ENCODE results near the gene UNC50. TPM values are rescaled to one million over a fixed set of nuclear protein-coding genes. Genes with fewer than 3 reads are reported as not detected.

UNC50 gene
- polyA plus RNA-seq, 2 of the 4 experiments (the other 2 are of a cell fraction), result 57.0 to 90.6 TPM

- ChIA-PET POLR2A (no interaction called here), CTCF (interaction anchor here (1.1 kb wide), 1 partner anchor 953 kb away, joined by 3 read pairs; no protein-coding TSS in a partner anchor)
- no peak for TF ChIP-seq RCOR1 (IDR thresholded peaks at IDR 0.05; ENCODE audit: low read depth, low read length)
- no peak for TF ChIP-seq POLR2A (IDR thresholded peaks at IDR 0.05; ENCODE audit: low read length)
- no peak for TF ChIP-seq NR3C1 (IDR thresholded peaks at IDR 0.05)
- TF ChIP-seq SREBF2 (IDR thresholded peaks at IDR 0.05), result no peak
- TF ChIP-seq POLR2AphosphoS2 (conservative IDR thresholded peaks at IDR 0.05; ENCODE audit: low read length), result no peak
- TF ChIP-seq MAFK (IDR thresholded peaks at IDR 0.05; ENCODE audit: partially characterized antibody), result no peak
- TF ChIP-seq MYC (IDR thresholded peaks at IDR 0.05; ENCODE audit: borderline replicate concordance, low read length), result no peak
- no peak for TF ChIP-seq KDM1A (IDR thresholded peaks at IDR 0.05; ENCODE audit: low read depth)
- TF ChIP-seq FOXS1 (CRISPR knock-in tag; IDR thresholded peaks at IDR 0.05), result no peak
- TF ChIP-seq RARB (CRISPR knock-in tag; IDR thresholded peaks at IDR 0.05), result no peak
- H3K27ac ChIP-seq, result no peak overlapping the region
- 85% methylated on average over 2 of the region's 2 CpGs for WGBS (ENCODE audit: missing lambda C conversion rate)
- H3K4me1 ChIP-seq, result peaks cover 12% of the 10 kb centered on the region
- FAIRE-seq (no peak), DNase-seq (ENCODE audit: low read depth in 1 of 2, low spot score in 1 of 2) (no peak), ATAC-seq (no peak)
- no peaks in the 10 kb centered on the region for H3K9me3 ChIP-seq
- no peak overlapping the region for H3K4me2 ChIP-seq
- H3K4me3 ChIP-seq, result no peak overlapping the region
These were observed 3.8 kb upstream of the UNC50 start for GRCh38 chr2:98604547-98604946.

DNA sequence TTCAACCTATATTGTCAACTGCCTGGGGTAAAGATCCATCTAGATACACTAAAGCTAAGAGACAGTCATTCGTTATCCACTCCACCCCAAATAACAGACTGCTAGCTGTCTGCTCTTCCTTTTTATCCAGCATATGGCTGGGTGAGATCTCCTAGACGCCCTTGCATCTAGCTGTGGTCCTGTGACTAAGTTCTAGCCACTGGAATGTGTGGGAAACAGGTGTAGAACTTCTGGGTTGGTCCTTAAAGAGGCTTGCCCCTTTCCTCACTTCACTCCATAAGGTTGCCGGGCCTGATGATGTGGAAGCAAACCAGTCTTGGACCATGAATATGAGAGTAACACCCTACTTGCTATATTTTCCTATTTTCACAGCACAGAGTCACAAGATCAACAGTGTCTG lies 3.3 kb upstream of the UNC50 start:
- TF ChIP-seq HDAC2 (IDR thresholded peaks at IDR 0.05) (no peak), USF2 (IDR thresholded peaks at IDR 0.05) (no peak), CHD4 (IDR thresholded peaks at IDR 0.05; ENCODE audit: borderline replicate concordance) (no peak), GATA3 (IDR thresholded peaks at IDR 0.05; ENCODE audit: borderline replicate concordance) (no peak)
- TF ChIP-seq, protein P1, sequence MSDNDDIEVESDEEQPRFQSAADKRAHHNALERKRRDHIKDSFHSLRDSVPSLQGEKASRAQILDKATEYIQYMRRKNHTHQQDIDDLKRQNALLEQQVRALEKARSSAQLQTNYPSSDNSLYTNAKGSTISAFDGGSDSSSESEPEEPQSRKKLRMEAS (IDR thresholded peaks at IDR 0.05), result no peak
- WGBS (ENCODE audit: missing lambda C conversion rate), result 68% methylated on average over 3 of the region's 3 CpGs
- FAIRE-seq (no peak), ATAC-seq (no peak), DNase-seq (ENCODE audit: low read depth in 1 of 2, low spot score in 1 of 2) (no peak)
- ChIA-PET CTCF (interaction anchor here (1.1 kb wide), 1 partner anchor 954 kb away, joined by 3 read pairs; no protein-coding TSS in a partner anchor), POLR2A (no interaction called here)
- H3K4me2 ChIP-seq, result no peak overlapping the region
- no peak overlapping the region for H3K4me3 ChIP-seq
- no peak overlapping the region for H3K27ac ChIP-seq
- H3K4me1 ChIP-seq, result peaks cover 17% of the 10 kb centered on the region
- no peaks in the 10 kb centered on the region for H3K9me3 ChIP-seq

DNA sequence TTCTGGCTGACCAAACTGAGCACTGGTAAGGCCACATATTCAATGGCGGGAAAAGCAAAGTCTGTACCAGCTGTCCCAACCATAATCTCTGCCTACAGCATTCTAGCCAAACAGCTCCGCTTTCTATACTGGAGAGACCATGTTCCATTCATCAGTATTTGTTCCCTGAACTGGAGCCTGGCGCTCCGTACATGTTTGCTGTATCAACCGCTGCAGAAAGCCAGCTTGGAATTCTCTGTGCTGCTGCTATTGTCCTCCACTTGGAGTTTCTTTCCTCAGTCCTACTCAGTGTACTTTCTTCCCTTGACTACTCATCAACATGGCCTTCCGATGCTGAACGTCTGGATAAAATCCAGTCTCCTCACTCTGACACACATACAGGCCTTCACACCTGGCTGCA lies 2.0 kb upstream of the UNC50 start:
- WGBS (ENCODE audit: missing lambda C conversion rate), result 93% methylated on average over 7 of the region's 7 CpGs
- TF ChIP-seq EHF (CRISPR knock-in tag; IDR thresholded peaks at IDR 0.05), result no peak
- no peak for TF ChIP-seq CBX2 (IDR thresholded peaks at IDR 0.05; ENCODE audit: borderline replicate concordance, low read depth)
- TF ChIP-seq MAZ (IDR thresholded peaks at IDR 0.05; ENCODE audit: borderline replicate concordance, low read depth, low read length), result no peak
- TF ChIP-seq, protein P2, sequence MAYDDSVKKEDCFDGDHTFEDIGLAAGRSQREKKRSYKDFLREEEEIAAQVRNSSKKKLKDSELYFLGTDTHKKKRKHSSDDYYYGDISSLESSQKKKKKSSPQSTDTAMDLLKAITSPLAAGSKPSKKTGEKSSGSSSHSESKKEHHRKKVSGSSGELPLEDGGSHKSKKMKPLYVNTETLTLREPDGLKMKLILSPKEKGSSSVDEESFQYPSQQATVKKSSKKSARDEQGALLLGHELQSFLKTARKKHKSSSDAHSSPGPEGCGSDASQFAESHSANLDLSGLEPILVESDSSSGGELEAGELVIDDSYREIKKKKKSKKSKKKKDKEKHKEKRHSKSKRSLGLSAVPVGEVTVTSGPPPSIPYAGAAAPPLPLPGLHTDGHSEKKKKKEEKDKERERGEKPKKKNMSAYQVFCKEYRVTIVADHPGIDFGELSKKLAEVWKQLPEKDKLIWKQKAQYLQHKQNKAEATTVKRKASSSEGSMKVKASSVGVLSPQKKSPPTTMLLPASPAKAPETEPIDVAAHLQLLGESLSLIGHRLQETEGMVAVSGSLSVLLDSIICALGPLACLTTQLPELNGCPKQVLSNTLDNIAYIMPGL (CRISPR knock-in tag; IDR thresholded peaks at IDR 0.05; ENCODE audit: borderline replicate concordance), result no peak
- TF ChIP-seq TP53 (CRISPR knock-in tag; IDR thresholded peaks at IDR 0.05), result no peak
- no peak for TF ChIP-seq NFE2L2 (conservative IDR thresholded peaks at IDR 0.05; ENCODE audit: low read length)
- no peak for TF ChIP-seq ESRRA (IDR thresholded peaks at IDR 0.05; ENCODE audit: borderline replicate concordance, low read length)
- TF ChIP-seq, protein P3, sequence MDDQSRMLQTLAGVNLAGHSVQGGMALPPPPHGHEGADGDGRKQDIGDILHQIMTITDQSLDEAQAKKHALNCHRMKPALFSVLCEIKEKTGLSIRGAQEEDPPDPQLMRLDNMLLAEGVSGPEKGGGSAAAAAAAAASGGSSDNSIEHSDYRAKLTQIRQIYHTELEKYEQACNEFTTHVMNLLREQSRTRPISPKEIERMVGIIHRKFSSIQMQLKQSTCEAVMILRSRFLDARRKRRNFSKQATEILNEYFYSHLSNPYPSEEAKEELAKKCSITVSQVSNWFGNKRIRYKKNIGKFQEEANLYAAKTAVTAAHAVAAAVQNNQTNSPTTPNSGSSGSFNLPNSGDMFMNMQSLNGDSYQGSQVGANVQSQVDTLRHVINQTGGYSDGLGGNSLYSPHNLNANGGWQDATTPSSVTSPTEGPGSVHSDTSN (IDR thresholded peaks at IDR 0.05), result no peak
- TF ChIP-seq ZSCAN20 (CRISPR knock-in tag; IDR thresholded peaks at IDR 0.05), result no peak
- TF ChIP-seq, protein P1 (IDR thresholded peaks at IDR 0.05), result no peak
- no peak for TF ChIP-seq FOSL2 (IDR thresholded peaks at IDR 0.05)
- no peak for TF ChIP-seq FOSL2 (CRISPR knock-in tag; IDR thresholded peaks at IDR 0.05)
- no peak for TF ChIP-seq MAFK (IDR thresholded peaks at IDR 0.05; ENCODE audit: partially characterized antibody)
- TF ChIP-seq HDAC2 (IDR thresholded peaks at IDR 0.05), result no peak
- no peak for TF ChIP-seq PHF8 (IDR thresholded peaks at IDR 0.05; ENCODE audit: borderline replicate concordance, low read depth)
- Histone ChIP-seq H3K4me1 (peaks cover 20% of the 10 kb centered on the region), H3K4me2 (peak overlapping the region; percentile 97), H3K9me3 (no peaks in the 10 kb centered on the region), H3K4me3 (no peak overlapping the region), H3K27ac (no peak overlapping the region)
- ATAC-seq, result no peak
- CTCF ChIA-PET, result interaction anchor here (1.2 to 1.9 kb wide), 4 partner anchors 19 to 194 kb away, joined by 3 to 7 read pairs (median 4); no protein-coding TSS in a partner anchor
- FAIRE-seq, result no peak
- POLR2A ChIA-PET, result no interaction called here
- DNase-seq (ENCODE audit: low read depth in 1 of 2, low spot score in 1 of 2), result no peak
